ENCODE data around the gene OR4K5.
"Not testable (repeated sequence)": the region's sequence is repeated elsewhere in the genome, so short reads cannot be mapped to it uniquely, and the experiment has no call there.

Gene OR4K5, protein sequence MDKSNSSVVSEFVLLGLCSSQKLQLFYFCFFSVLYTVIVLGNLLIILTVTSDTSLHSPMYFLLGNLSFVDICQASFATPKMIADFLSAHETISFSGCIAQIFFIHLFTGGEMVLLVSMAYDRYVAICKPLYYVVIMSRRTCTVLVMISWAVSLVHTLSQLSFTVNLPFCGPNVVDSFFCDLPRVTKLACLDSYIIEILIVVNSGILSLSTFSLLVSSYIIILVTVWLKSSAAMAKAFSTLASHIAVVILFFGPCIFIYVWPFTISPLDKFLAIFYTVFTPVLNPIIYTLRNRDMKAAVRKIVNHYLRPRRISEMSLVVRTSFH

GRCh38 chr14:19920021-19920657, at the start of gene OR4K5:
TSS of gene OR4K5 (plus strand) at chr14:19920607. CDS start at chr14:19920607, 0 bp downstream.
- no peak for DNase-seq (ENCODE audit: low read depth)

- DNase-seq (ENCODE audit: low read depth) = no peak
These were observed 47.2 kb upstream of the OR4K5 start for GRCh38 chr14:19873178-19873577.

GRCh38 chr14:19874842-19875241, 45.6 kb upstream of the OR4K5 start, which contains the start of gene OR4K2:
TSS of gene OR4K2 (plus strand) at chr14:19875142. CDS start at chr14:19876268, 1,126 bp downstream.
- no peak for DNase-seq (ENCODE audit: low read depth)

GRCh38 chr14:19878029-19878642, 42.3 kb upstream of the OR4K5 start:
- DNase-seq (ENCODE audit: low read depth) = no peak

- no peak for DNase-seq (ENCODE audit: low read depth)
These were observed 25.1 kb upstream of the OR4K5 start for GRCh38 chr14:19895282-19895681.

DNA sequence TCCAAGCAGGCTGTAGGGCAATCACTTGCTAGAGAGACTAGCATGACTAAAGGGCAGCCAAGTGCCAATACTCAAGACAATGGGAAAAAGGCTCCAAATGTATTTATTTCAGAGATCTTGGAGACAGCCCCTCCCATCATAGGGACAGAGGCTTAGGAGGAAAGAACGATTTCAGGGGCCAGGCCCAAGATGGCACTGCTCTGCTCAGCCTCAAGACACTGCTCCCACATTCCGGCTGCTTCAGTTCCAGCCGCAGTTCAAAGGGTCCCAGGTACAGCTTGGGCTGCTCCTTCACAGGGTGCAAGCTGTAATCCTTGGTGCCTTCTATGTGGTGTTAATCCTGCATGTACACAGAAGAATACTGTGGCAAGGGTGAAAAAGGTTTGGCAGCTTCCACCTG, 19.4 kb upstream of the OR4K5 start:
- no peak for DNase-seq (ENCODE audit: low read depth)

GRCh38 chr14:19902409-19902808, 18.0 kb upstream of the OR4K5 start:
- DNase-seq (ENCODE audit: low read depth) = no peak

- DNase-seq (ENCODE audit: low read depth) = no peak
These were observed 13.7 kb upstream of the OR4K5 start for GRCh38 chr14:19906665-19907064.

DNA sequence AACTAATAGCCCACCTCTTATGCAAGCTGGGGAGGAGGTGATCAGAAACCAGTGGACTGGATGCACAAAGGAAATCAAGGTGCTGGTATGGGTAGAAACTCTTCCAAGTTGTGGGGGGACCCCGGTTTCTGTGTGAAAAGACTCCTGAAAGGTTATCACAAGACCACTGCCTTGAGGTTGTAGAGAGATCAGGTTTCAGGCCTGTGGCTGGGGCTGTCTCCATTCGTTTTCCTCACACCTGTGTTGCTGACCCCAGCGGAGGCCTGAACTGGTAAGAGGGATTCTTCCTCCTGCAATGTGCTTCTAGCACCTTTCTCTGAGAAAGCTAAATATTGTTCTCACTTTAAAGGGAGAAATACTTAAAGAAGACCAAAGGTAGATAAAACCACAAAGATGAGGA, 9.3 kb upstream of the OR4K5 start:
- DNase-seq (ENCODE audit: low read depth) = no peak

GRCh38 chr14:19917243-19917642, 3.2 kb upstream of the OR4K5 start:
- no peak for DNase-seq (ENCODE audit: low read depth)

DNA sequence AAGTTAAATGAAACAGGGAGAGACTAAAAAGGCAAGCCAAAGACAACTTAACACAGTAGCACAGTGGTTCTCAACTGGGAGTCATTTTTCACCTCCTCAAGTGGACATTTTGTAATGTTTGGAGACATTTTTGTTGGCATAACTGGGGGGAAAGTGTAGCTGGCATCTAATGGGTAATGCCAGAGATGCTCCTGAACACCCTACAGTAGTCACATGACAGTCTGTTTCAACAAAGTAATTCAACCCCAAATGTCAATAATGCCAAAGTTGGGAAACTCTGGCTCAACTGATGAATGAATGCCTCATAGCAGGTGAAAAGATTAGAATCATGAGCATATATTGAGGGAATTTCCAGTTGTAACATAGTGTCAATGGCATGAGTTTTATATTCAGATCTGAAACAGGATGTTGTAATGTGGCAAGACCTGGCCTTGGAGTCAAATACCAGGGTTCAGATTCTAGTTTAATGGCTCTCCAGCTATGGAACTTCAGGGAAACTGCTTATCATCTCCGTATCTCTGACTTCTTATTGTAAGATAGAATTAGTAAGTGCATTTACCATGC, 2.4 kb upstream of the OR4K5 start:
- DNase-seq (ENCODE audit: low read depth) = no peak

DNA sequence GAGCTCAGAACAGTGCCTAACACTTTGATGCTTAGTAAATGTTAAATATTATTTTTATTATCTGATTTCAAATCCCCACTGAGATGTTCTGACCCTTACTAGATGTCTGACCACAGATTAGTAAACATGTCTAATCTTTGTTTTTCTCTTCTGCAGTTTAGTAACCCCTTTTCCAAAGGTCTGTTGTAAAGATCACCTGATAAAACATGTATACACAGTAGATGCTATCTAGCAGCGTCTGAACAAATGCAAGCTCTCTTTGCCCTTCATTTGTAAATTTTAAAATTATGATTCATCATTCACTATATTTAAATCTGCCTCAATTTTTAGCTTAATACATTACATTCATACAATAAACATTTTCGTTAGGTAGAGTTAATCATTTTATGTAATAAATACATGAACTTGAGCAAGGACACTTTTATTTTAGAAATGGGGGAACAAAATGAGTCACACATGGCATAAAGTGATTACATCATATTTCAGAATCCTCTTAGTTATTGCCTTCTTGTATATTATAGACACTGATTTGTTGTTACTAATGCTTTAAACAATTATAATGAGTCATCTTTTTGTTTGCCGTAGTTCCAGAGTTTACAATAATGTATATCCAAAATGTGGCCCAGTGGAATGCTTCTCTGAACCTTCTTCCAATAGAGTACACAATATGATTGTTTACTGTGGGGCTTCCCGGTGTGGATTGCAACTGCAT, 1.7 kb upstream of the OR4K5 start:
- no peak for DNase-seq (ENCODE audit: low read depth)

GRCh38 chr14:19930617-19931016, 10.2 kb downstream of the OR4K5 start, which contains the start of gene OR4K1:
TSS of gene OR4K1 (plus strand) at chr14:19930917. CDS start at chr14:19935667, 4,750 bp downstream.
- DNase-seq (ENCODE audit: low read depth) = no peak

DNA sequence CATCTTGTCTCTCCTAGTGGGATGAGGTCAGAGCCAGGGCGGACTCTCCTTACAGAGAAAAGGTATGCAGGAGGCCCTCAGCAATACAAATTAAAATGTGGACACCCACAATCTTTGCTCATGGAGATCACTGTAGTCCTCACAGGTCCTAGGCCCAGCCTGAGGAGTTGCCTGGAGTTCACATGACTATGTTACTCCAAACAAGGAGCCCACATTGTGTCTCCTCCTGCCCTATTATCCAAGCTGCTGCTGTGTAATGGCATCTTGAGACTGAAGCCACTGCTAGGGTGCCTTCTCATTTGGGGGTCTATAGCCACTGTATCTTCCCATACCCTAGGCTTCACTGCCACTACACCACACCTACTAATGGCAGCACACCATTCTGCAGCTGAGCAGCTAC, 21.3 kb downstream of the OR4K5 start:
- DNase-seq (ENCODE audit: low read depth) = no peak

GRCh38 chr14:19947413-19948090, 27.1 kb downstream of the OR4K5 start:
- DNase-seq (ENCODE audit: low read depth) = no peak

DNA sequence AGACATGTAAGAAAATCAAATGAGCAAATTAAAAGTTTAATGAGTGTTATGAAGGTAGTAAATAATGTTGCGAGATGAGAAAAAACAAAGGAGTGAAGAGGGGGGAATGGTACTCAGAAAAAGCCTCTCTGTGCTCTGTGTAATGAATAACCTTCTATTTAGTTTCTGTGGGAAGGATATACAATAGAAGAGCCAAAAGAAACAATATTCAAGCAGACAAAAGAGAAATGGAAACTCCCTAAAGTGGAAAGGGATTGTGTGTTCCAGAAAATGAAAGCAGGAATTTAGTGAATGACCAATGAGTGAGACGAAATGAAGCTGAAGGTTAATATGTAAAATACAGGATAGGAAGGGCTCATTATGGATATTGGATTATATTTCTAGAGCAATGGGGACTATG, 28.8 kb downstream of the OR4K5 start:
- no peak for DNase-seq (ENCODE audit: low read depth)

DNA sequence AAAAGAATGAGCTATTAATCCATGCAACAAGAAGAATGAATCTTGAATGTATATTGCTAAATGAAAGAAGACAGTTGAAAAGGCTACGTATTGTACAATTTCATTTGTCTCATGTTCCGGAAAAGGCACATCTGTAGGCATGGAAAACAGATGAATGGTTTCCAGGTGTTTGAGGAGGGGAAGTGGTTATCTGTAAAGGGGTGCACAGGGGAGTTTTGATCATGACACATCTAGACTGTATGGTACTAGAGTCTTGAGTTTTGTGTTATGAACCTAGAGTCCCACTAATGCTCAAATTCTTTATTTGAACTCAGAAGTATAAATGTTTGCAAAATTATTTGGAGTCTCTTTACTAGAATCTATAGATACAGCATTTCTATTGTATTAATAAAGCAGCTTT, 49.3 kb downstream of the OR4K5 start:
- not testable (repeated sequence) for DNase-seq (ENCODE audit: low read depth)
